NCI-H146 (cell line): Measurements from ENCODE around the gene GDNF.
A peak's percentile ranks its signal among the peaks of the same experiment; 100 is the strongest.

Experiments
- DNase-seq: peaks from one replicate; lab custom pipeline; 2025; lab: John Stamatoyannopoulos, UW

The GDNF gene

DNA sequence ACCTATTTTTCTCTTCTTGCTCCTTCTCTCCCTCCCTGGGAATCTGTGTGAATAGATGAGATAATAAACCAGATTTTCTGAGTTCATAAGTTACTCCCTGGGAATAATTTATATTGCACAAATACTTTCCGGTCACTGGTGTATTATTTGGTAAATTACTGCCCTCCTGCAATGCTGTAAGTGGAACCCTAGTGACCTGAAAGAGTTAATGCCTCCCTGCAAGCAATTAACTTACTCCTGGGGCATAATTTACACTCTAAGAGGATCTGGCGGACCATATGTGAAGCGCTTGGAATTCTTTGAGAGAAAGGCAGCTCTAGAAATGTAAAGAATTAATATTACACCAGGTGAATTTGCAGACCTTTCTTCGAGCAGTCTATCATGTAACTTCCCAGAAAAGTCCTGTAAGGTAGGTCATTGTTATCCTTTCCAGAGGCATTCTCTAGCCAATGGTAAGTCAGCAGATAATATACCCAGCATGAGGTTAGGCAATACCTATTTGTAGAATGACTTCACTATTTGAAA lies 7.0 kb upstream of the GDNF start:
- DNase-seq: no peak

DNA sequence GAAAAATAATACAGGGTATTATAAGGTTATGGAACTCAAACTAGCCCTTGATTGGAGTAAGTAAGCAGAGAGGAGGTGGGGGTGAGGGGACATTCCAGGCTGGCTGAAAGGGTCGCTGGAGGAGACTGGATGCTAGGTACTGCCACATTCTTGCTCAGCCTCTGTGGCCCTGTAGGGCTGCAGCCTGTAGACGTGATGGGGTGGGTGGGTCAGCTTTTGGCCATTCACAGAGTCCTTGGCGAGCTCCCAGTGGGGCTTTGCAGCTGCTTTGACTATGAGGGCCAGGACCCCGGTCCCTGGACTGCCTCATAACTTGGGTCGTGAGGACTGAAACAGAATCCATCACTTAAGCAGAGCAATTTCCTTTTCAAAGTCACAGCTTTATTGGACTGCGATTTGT lies 4.2 kb upstream of the GDNF start:
- DNase-seq: no peak

DNA sequence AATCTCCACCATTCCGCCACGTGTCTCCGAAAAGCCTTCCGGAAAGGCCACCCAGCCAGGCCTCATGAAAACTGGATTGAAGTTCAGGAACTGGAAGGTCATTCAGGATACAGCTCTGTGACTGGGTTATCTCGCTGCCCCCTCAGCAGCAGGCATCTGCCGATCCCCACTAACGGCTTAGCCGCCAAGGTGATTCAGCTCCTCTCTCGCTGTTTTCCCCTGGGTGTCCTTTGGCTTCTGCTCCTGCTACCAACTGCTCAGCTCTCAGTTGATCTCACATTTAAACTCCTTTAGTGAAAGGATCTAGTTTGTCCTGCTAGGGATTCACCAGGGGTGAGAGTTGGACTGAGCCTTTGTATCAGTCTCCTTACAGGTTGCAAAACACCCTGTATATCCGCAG lies 2.2 kb upstream of the GDNF start:
- DNase-seq: no peak

DNA sequence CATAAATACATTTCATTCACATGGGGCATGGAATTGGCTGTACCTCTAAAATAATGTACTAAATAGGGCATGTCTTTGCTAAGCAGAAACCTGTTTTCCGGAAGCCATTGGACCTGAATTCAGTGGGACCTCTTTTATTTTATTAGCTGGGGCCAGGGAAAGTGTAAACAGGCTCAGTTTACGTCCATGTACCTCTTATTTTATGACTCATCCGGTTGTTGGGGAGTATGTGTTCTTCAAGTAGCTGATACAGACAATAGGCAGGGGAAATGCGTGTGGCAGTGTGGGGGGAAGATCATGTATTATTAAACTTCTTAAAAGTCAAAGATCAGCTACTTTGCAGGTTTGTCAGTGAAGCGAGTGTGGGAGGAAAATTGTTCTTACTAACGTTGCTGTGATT lies 1.4 kb upstream of the GDNF start:
- no peak for DNase-seq

DNA sequence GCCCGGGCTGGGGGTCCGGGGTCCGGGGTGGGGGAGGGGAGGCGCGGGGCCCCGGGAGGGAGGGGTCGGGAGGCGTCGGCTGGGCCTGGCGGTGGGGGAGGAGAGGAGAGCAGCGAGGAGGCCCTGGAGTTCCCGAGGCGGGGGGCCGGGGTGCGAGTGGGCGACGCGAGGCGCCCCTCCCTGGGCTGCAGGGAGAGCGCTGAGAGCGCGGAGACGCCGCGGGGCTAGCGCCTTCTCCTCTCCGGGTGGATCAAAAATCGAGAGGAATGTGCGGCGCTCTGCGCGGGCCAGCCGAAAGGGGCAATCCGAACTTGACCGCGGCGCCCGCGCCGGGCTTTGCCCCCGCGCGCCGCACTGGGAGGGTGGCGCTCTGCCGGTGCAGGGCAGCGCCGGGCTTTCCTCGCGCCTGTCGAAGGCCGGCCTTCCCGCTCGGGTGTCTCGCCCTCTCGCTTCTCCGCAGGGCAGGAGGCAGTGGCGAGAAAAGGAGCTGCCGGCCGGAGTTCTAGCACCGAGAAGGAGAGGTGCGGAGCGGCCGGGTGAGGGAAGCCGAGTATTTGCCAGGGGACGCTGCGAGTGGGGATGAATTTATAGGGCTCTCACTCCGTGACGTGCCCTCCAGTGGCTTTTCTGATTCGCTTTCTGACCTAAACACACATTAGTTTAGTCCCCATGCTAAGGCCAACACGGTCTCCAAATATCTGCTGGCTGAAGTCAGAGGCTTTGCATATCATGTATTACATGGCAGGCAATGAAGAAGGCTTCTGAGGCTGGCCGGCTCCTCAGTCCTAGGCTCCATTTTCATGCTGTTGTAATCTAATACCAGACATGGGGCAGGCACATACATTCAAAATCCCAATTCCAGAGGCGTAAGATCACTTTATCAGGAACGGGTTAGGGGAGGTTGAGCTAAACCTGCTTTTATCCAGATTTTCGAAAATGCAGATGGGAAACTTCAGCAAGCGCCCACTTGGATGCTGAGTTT lies 503 bp upstream of the GDNF start:
- peak; percentile 9 for DNase-seq

- no peak for DNase-seq
Observed at GRCh38 chr5:37838933-37839341, 904 bp downstream of the GDNF start.

DNA sequence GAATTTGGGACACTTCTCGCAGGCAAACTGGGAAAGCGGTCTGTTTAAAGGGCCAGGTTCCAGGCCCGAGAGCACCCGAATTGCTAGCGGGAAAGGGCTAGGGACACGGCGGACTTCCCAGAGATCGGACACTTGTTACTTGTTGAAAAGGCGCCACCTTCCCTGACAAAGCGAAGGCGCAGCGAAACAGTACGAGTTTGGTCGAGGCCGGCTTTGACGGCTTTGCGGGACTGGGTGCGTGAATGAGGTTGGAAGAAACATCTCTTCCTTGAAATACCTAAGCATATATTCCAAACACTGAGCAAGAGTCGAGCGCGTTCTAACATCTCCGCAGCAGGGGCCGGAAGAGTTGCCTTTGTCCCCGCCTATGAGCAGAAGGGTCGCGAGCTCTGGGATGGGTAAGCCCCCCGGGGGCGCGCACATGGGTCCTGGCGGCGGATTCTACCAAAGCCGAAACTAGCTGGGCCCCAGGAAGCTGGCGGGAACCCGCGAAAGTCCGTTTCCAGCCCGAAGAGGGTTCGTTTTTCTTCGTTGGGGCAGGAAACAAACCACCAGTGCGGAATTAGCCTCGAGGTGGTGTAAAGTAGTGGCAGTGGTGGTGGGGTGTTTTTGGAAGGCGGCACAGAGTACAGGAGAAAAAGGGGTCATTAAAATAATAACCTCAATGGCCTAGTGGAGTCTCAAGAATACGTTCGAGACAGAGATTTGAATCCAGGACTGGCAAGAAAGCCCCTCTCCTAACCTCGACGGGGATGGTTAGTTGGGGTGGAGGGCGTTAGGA lies 1.5 kb downstream of the GDNF start:
- no peak for DNase-seq

- DNase-seq: no peak
Observed at GRCh38 chr5:37837414-37838032, 2.3 kb downstream of the GDNF start.

GRCh38 chr5:37836592-37837413 lies 3.0 kb downstream of the GDNF start:
- DNase-seq: no peak

- DNase-seq: no peak
Observed at GRCh38 chr5:37836235-37836591, 3.6 kb downstream of the GDNF start.

DNA sequence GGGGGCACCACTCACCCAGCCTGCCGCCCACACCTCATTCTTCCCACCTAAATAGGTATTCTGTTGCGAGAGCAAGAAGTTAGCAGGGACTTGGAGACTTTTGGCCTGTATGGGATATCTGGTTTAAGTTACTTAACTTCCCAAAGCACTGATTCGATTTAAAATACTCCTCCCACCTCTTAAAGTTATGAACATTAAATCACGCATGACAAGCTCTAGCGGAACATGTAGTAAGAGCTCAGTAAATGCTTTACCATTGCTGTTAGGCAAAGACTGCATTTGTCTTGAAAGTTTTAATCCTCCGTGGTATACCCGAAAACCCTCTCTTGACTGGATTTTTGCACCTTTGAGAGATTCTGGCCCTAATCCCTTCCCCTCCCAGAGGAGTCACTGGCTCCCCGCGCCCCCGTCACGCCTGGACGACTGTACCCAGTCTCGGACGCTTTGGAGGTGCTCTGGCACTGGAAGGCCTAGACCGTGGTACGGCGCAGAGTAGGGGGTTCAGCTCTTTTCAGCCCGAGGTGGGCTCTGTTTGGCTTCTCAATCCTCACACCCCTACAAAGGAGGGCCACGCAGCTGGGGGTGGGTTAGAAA lies 4.4 kb downstream of the GDNF start:
- no peak for DNase-seq

- DNase-seq: no peak
Observed at GRCh38 chr5:37834542-37835379, 5.1 kb downstream of the GDNF start.

GRCh38 chr5:37833990-37834389 lies 5.9 kb downstream of the GDNF start:
- no peak for DNase-seq

DNA sequence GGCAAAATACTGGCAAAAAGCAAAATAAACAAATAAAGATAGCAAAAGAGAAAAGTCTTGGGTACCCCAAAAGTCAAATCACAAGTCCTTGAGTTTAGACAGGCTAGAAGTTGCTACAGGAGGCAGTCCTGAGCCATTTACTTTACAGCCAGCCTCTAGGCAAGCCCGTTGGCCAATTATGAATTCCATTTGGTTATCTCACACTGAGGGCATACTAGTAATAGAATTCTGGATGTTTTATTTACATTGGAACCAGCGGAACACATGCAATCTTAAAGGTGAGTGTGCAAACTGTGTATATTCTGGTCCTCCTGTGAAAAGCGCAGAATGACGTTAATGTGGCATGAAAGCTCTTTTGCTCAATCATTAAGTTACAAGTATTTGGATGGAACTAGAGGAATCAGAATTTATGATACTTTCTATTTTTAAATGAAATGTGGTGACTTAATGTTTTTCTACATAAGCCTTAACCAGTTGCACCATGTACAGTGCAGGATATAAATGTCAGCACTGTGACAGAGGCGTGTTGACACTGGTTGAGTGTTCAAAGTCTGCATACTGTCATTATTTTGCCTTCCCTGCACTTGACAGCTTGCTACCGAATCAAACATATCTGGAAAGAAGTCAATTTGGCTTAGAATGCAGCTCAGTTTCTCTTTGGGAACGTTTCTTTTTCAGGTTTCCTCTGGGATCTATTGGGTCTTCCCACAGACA lies 7.9 kb downstream of the GDNF start:
- no peak for DNase-seq

DNA sequence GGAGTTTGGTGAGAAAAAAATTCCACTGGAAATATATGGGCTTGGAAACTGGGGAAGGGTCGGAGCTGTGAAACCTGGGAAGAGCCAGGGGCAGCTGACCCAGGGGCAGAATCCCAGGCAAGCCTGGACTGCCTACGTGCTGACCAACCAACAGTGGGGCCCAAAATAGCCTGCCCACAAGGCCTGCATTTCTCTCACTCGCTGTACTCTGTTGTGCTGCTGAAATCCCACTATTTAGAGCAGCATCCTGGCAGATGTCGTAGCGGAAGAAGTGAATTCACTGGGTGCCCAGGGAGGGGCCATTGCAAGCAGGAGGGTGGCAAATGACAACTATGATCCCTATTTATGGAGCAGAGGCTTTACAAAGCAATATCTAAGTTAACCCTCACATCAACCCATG lies 9.5 kb downstream of the GDNF start:
- no peak for DNase-seq

GRCh38 chr5:37825334-37825915 lies 14.4 kb downstream of the GDNF start:
- DNase-seq: peak; percentile 55

DNA sequence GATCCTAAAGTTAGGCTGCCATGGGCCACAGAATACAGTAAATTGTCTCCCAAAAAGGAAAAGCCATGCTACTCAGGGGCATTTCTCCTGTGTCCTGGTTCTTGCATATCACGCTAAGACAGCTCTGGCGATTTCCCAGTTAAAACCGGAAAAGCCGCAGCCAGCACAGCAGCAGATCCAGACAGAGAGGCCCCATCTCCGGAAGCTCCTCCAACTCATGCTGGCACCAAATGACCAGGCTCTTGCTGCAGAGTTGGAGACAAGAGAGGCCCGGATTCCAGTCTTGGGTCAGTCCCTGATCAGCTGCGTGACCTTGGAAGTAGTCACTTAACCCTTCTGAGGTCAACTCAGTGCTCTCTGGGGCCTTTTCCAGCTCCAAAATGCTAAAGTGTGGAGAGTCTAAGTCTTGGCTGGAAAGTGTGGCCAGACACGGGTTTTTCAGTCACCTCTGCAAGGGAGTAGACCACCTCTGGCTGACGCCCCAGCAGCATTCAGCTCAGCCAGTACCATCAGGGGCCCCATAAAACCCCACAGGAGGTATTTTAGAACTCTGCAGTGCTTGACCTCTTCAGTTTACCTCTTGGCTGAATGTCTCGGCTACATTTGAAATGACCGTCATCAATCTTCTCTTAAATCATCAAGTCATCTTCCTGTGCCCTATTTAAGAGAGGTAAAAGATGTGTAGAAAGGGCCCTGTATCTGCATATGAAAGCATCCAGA lies 16.2 kb downstream of the GDNF start:
- no peak for DNase-seq

DNA sequence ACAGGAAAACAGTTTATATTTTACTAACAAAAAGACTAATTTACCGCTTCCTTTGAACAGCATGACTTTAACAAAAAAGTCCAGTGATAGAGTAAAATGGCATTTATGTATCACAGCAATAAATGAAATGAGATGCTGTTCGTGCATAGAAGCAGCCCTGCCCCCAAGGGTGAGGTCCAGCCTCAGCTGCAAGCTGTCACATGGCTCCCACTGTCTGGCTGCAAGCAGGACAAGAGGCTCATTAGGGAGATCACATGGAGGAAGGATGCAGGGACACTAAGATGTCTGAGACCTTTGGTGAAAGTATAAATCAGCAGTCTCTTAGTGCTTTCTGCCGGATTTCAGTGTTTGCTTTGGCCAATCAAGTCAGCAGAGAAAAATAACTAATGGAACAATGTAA lies 23.0 kb downstream of the GDNF start:
- DNase-seq: no peak

DNA sequence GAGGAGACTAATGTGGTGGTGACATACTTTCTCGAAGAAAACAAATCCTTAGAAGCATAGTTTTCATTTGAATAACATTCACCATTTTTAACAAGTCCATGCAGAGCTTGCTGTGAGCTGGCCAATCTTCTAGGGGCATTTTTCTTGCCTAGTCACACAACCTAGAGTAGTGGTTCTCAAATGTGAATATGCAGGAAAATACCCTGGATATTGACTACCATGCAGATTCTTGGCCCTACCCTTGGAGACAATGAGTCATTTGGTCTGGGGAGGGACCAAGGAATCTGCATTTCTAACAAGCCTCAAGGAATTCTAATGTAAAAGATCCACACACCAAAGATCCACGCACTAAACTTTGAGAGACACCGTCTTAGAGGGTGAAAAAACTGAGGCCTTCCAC lies 23.5 kb downstream of the GDNF start:
- DNase-seq: no peak
